M059J (cell line): ENCODE data around the gene EP400. TPM values are rescaled to one million over a fixed set of nuclear protein-coding genes. Genes with fewer than 3 reads are reported as not detected.

Source experiments
- DNase-seq: peaks from one replicate; pipeline ENCODE4 v3.0.0-alpha.2; 2012; ENCODE audit warnings: low read depth
- total RNA-seq: library from RNA; depleted of rRNA; stranded (reverse); fragments of >200 nt; shearing (Covaris generic); gene quantifications from 2 replicates; pipeline ENCODE4 v1.2.3, GENCODE V29; 2014; rRNA removed

The EP400 gene
- total RNA-seq, 1 experiment from 2014 or later = 8.0 TPM

GRCh38 chr12:132121283-132121682 is 171.5 kb downstream of the EP400 start:
- DNase-seq = no peak

GRCh38 chr12:132123970-132124765 is 174.4 kb downstream of the EP400 start:
- no peak for DNase-seq

GRCh38 chr12:132124766-132125425 is 175.2 kb downstream of the EP400 start:
- DNase-seq = no peak

GRCh38 chr12:132125736-132126135 is 176.0 kb downstream of the EP400 start:
- DNase-seq = no peak

GRCh38 chr12:132127041-132127440 is 177.3 kb downstream of the EP400 start:
- DNase-seq = no peak

GRCh38 chr12:132129007-132129406 is 179.3 kb downstream of the EP400 start:
- no peak for DNase-seq

- no peak for DNase-seq
These were observed 180.9 kb downstream of the EP400 start for GRCh38 chr12:132130690-132131089.

Other genes starting within 250 kb of the EP400 start
- gene SFSWAP, start 238.9 kb upstream of the EP400 start, total RNA-seq = 11.8 and 24.1 TPM in 2 replicates
- gene MMP17, start 121.5 kb upstream of the EP400 start, total RNA-seq = 8.3 and 10.1 TPM in 2 replicates
- 4.5 and 7.5 TPM in 2 replicates for gene ULK1, start 55.3 kb upstream of the EP400 start, total RNA-seq
- gene PUS1, start 20.7 kb upstream of the EP400 start, total RNA-seq = 9.3 and 10.3 TPM in 2 replicates
- gene DDX51, start 194.4 kb downstream of the EP400 start, total RNA-seq = 2.2 and 4.8 TPM in 2 replicates
- 10.8 and 18.6 TPM in 2 replicates for gene NOC4L, start 194.5 kb downstream of the EP400 start, total RNA-seq